GM08714 (cell line): ENCODE data around the gene ELMOD3.
"Not testable (repeated sequence)": the region's sequence is repeated elsewhere in the genome, so short reads cannot be mapped to it uniquely, and the experiment has no call there.

ENCODE experiments used
- H3K4me3 ChIP-seq: fragments of 200-500 bp; sonication (Bioruptor generic); 2 replicates; pipeline ENCODE4 v1.5.1; 2014; ENCODE audit warnings: mild to moderate bottlenecking, low read length, inconsistent platforms
- ZNF274 ChIP-seq: IDR thresholded peaks from 2 replicates; pipeline ENCODE4 v1.6.1; 2012; ENCODE audit warnings: mild to moderate bottlenecking, low read depth, low read length

ELMOD3 gene

GRCh38 chr2:85341269-85342029, 13.1 kb upstream of the ELMOD3 start:
- TF ChIP-seq ZNF274 = no peak

GRCh38 chr2:85342156-85342555, 12.4 kb upstream of the ELMOD3 start:
- no peak overlapping the region for H3K4me3 ChIP-seq
- TF ChIP-seq ZNF274 = no peak

More at GRCh38 chr2:85341269-85342029, 13.1 kb upstream of the ELMOD3 start:
- H3K4me3 ChIP-seq = no peak overlapping the region

- H3K4me3 ChIP-seq = not testable (repeated sequence)
Observed at GRCh38 chr2:85343207-85343895, 11.2 kb upstream of the ELMOD3 start.

GRCh38 chr2:85344356-85344954, 10.1 kb upstream of the ELMOD3 start:
- no peak for TF ChIP-seq ZNF274
- H3K4me3 ChIP-seq = no peak overlapping the region

GRCh38 chr2:85347599-85347998, 7.0 kb upstream of the ELMOD3 start:
- H3K4me3 ChIP-seq = no peak overlapping the region
- TF ChIP-seq ZNF274 = no peak

GRCh38 chr2:85353876-85354285, 688 bp upstream of the ELMOD3 start:
- peak overlapping the region; percentile 90 for H3K4me3 ChIP-seq
- no peak for TF ChIP-seq ZNF274

- peak overlapping the region; percentile 79 for H3K4me3 ChIP-seq
- TF ChIP-seq ZNF274 = no peak
Observed at GRCh38 chr2:85355073-85355410, 473 bp downstream of the ELMOD3 start.

- no peak for TF ChIP-seq ZNF274
- peak overlapping the region; percentile 79 for H3K4me3 ChIP-seq
Observed at GRCh38 chr2:85355521-85355920, 952 bp downstream of the ELMOD3 start.

- TF ChIP-seq ZNF274 = no peak
- no peak overlapping the region for H3K4me3 ChIP-seq
Observed at GRCh38 chr2:85356186-85356585, 1.6 kb downstream of the ELMOD3 start.

GRCh38 chr2:85357736-85358135, 3.2 kb downstream of the ELMOD3 start:
- no peak for TF ChIP-seq ZNF274
- H3K4me3 ChIP-seq = no peak overlapping the region

- H3K4me3 ChIP-seq = not testable (repeated sequence)
Observed at GRCh38 chr2:85362653-85363387, 8.3 kb downstream of the ELMOD3 start.

GRCh38 chr2:85367180-85367579, 12.6 kb downstream of the ELMOD3 start:
- TF ChIP-seq ZNF274 = no peak
- no peak overlapping the region for H3K4me3 ChIP-seq

- TF ChIP-seq ZNF274 = no peak
- no peak overlapping the region for H3K4me3 ChIP-seq
Observed at GRCh38 chr2:85368921-85369320, 14.4 kb downstream of the ELMOD3 start.

GRCh38 chr2:85369500-85369899, 14.9 kb downstream of the ELMOD3 start:
- no peak for TF ChIP-seq ZNF274
- H3K4me3 ChIP-seq = no peak overlapping the region
